Gastrocnemius medialis (tissue), 4 donors: ENCODE results near the gene CCDC126. TPM values are rescaled to one million over a fixed set of nuclear protein-coding genes. Genes with fewer than 3 reads are reported as not detected.

Experiments used
- ATAC-seq, 2 donors: fragments of 150-250 bp; one replicate each; pipeline ENCODE4 v1.9.1; 2016
- DNase-seq, 2 donors: peaks; one replicate each; pipeline ENCODE4 v3.0.0-alpha.2; 2019
- H3K27ac ChIP-seq, 4 donors: fragments of 200-600 bp; sonication (generic); 1 replicate in 1 of 4; 2 replicates in 3 of 4; pipeline ENCODE4 v1.5.1; 2016 to 2018; ENCODE audit warnings: mild to moderate bottlenecking in 2 of 4, moderate library complexity in 1 of 4
- H3K27me3 ChIP-seq, 3 donors: fragments of 200-600 bp; sonication (generic) in 2 of 3; 1 replicate in 1 of 3; 2 replicates in 2 of 3; pipeline versions ENCODE4 v1.5.1 to v1.6.0; 2016 to 2019; ENCODE audit warnings: mild to moderate bottlenecking in 1 of 3, moderate library complexity in 1 of 3
- H3K36me3 ChIP-seq, 2 donors: fragments of 200-600 bp; sonication (generic) in 1 of 2; one replicate each; pipeline ENCODE4 v1.5.1; 2017 to 2018
- H3K4me1 ChIP-seq, 2 donors: fragments of 200-600 bp; sonication (generic) in 1 of 2; one replicate each; pipeline ENCODE4 v1.5.1; 2016 to 2017; ENCODE audit warnings: mild to moderate bottlenecking in 2 of 2
- H3K4me3 ChIP-seq, 4 donors: fragments of 200-600 bp; sonication (generic) in 3 of 4; 1 replicate in 1 of 4; 2 replicates in 3 of 4; pipeline ENCODE4 v1.5.1; 2016 to 2019; ENCODE audit warnings: mild to moderate bottlenecking in 2 of 4
- H3K9me3 ChIP-seq, 3 donors: fragments of 200-600 bp; sonication (generic) in 2 of 3; 1 replicate in 1 of 3; 2 replicates in 2 of 3; pipeline ENCODE4 v1.5.1; 2016 to 2019
- POLR2A ChIP-seq, 2 donors: fragments of 450-650 bp; IDR thresholded peaks; one replicate each; pipeline ENCODE4 v1.6.1; 2017; ENCODE audit warnings: antibody characterized with exemption in 2 of 2, mild to moderate bottlenecking in 2 of 2, moderate library complexity in 2 of 2
- in situ Hi-C, 4 donors: fragments of 200-750 bp; cut with MboI; loops; one replicate each; pipeline versions ENCODE4 v1.15.0 to v1.8.0; 2017; ENCODE audit warnings: low sequenced_read_pairs in 4 of 4
- intact Hi-C: fragments of 100-400 bp; cut with DNase I; formaldehyde crosslinking; loops from one replicate; pipeline ENCODE4 v1.15.1; 2023; ENCODE audit warnings: low total_unique reads
- total RNA-seq, 4 donors: library from RNA; depleted of rRNA; stranded (reverse); fragments of >200 nt; gene quantifications; one replicate each; pipeline versions ENCODE4 v1.1.0 to v1.2.3, GENCODE V29; 2016
- TF ChIP-seq, protein P1 (sequence below), 5 experiments: fragments of 450-650 bp in 3 of 5; fragments of 200-600 bp in 2 of 5; sonication (generic) in 2 of 5; IDR thresholded peaks in 4 of 5; conservative IDR thresholded peaks in 1 of 5; 1 replicate in 4 of 5; 2 replicates in 1 of 5; pipeline ENCODE4 v1.5.1; 2016 to 2019; ENCODE audit warnings: antibody characterized with exemption in 5 of 5, mild to moderate bottlenecking in 3 of 5, moderate library complexity in 3 of 5

CCDC126 gene
- total RNA-seq, 4 donors from 2014 or later, result 12.0 to 23.1 (median 20.2) TPM

DNA sequence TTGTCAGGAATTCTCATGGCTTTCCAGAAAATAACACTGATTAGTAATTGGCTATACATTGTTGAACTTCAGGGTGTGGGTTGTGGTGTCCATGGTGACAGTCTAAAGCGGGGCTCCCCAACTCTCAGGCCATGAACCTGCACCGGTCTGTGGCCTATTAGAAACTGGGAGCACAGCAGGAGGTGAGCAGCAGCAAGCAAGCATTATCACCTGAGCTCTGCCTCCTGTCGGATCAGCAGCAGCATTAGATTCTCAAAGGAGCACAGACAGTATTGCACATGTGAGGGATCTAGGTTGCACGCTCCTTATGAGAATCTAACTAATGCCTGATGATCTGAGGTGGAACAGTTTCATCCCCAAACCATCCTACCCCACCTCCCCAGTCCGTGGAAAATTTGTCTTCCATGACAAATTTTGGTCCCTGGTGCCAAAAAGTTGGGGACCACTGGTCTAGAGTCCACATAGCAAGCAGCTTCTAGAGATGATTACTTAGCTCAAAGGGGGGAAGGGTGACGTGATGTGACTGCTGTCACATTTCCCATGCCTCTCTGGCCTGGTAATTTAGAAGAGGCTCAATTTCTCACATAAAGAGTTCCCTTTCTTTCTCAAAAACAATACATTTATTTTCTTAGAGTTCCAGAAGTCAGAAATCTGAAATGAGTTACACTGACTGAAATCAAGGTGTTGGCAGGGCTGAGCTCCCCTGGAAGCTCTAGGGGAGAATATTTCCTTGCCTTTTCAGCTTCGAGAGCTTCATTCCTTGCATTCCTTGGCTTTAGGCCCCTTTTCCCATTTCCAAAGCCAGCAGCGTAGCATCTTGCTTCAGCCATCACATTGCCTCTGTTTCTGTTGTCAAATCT, 65.2 kb downstream of the CCDC126 start:
- in situ Hi-C loops (no loop called here), intact Hi-C loops (no loop called here)
- no peak overlapping the region for H3K4me3 ChIP-seq
- TF ChIP-seq, protein P1, sequence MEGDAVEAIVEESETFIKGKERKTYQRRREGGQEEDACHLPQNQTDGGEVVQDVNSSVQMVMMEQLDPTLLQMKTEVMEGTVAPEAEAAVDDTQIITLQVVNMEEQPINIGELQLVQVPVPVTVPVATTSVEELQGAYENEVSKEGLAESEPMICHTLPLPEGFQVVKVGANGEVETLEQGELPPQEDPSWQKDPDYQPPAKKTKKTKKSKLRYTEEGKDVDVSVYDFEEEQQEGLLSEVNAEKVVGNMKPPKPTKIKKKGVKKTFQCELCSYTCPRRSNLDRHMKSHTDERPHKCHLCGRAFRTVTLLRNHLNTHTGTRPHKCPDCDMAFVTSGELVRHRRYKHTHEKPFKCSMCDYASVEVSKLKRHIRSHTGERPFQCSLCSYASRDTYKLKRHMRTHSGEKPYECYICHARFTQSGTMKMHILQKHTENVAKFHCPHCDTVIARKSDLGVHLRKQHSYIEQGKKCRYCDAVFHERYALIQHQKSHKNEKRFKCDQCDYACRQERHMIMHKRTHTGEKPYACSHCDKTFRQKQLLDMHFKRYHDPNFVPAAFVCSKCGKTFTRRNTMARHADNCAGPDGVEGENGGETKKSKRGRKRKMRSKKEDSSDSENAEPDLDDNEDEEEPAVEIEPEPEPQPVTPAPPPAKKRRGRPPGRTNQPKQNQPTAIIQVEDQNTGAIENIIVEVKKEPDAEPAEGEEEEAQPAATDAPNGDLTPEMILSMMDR (IDR thresholded peaks at IDR 0.05 in 4 of 5, conservative IDR thresholded peaks at IDR 0.05 in 1 of 5), result no peak
- no peak for TF ChIP-seq POLR2A (IDR thresholded peaks at IDR 0.05)
- no peaks in the 10 kb centered on the region for H3K9me3 ChIP-seq
- ATAC-seq (no peak), DNase-seq (no peak)
- no peaks in the 10 kb centered on the region for H3K36me3 ChIP-seq
- H3K27ac ChIP-seq, result no peak overlapping the region
- H3K27me3 ChIP-seq, result no peaks in the 10 kb centered on the region
- H3K4me1 ChIP-seq, result no peaks in the 10 kb centered on the region

DNA sequence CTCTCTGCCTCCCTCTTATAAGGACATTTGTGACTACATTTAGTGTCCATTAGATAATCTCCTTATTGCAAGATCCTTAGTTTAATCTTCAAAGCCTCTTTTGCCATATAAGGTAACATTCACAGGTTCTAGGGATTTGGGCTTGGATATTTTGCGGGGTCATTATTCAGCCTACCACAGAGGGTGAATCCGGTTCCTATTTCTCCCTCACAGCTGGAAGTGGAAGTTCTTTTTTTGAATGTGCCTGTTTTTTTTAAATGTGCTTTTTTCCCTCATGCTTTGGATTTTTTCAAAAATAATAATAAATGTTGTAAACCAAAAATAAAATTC, 65.8 kb downstream of the CCDC126 start:
- H3K4me3 ChIP-seq, result no peak overlapping the region
- no peaks in the 10 kb centered on the region for H3K9me3 ChIP-seq
- in situ Hi-C loops (no loop called here), intact Hi-C loops (no loop called here)
- no peak overlapping the region for H3K27ac ChIP-seq
- DNase-seq (no peak), ATAC-seq (no peak)
- no peaks in the 10 kb centered on the region for H3K36me3 ChIP-seq
- H3K4me1 ChIP-seq, result no peaks in the 10 kb centered on the region
- H3K27me3 ChIP-seq, result no peaks in the 10 kb centered on the region
- no peak for TF ChIP-seq POLR2A (IDR thresholded peaks at IDR 0.05)
- TF ChIP-seq, protein P1 (IDR thresholded peaks at IDR 0.05 in 4 of 5, conservative IDR thresholded peaks at IDR 0.05 in 1 of 5), result no peak

- ATAC-seq (no peak), DNase-seq (no peak)
- TF ChIP-seq, protein P1 (IDR thresholded peaks at IDR 0.05 in 4 of 5, conservative IDR thresholded peaks at IDR 0.05 in 1 of 5), result no peak
- no peak for TF ChIP-seq POLR2A (IDR thresholded peaks at IDR 0.05)
- Histone ChIP-seq H3K4me1 (no peaks in the 10 kb centered on the region), H3K9me3 (no peaks in the 10 kb centered on the region), H3K27me3 (no peaks in the 10 kb centered on the region), H3K27ac (no peak overlapping the region), H3K36me3 (no peaks in the 10 kb centered on the region), H3K4me3 (no peak overlapping the region)
- in situ Hi-C loops, result no loop called here
- intact Hi-C loops, result no loop called here
These were observed 66.9 kb downstream of the CCDC126 start for GRCh38 chr7:23664122-23664521.

- ATAC-seq (no peak), DNase-seq (no peak)
- in situ Hi-C loops, result no loop called here
- H3K36me3 ChIP-seq, result no peaks in the 10 kb centered on the region
- TF ChIP-seq, protein P1 (IDR thresholded peaks at IDR 0.05 in 4 of 5, conservative IDR thresholded peaks at IDR 0.05 in 1 of 5), result no peak
- no peak for TF ChIP-seq POLR2A (IDR thresholded peaks at IDR 0.05)
- H3K4me3 ChIP-seq, result no peak overlapping the region
- intact Hi-C loops, result loop anchor here (10.0 kb wide), 1 partner anchor 47 kb away; no protein-coding TSS in a partner anchor
- H3K9me3 ChIP-seq, result no peaks in the 10 kb centered on the region
- H3K27ac ChIP-seq, result no peak overlapping the region
- H3K27me3 ChIP-seq, result no peaks in the 10 kb centered on the region
- no peaks in the 10 kb centered on the region for H3K4me1 ChIP-seq
These were observed 74.9 kb downstream of the CCDC126 start for GRCh38 chr7:23672033-23672432.
